CD4-positive, alpha-beta T cell treated with Interleukin-6 for 4 hours (primary cell): ENCODE data around the gene ADORA2B.
"Not testable (repeated sequence)": the region's sequence is repeated elsewhere in the genome, so short reads cannot be mapped to it uniquely, and the experiment has no call there.

Source experiments
- DNase-seq: peaks from one replicate; pipeline ENCODE4 v3.0.0-alpha.2; 2020; ENCODE audit warnings: mixed read lengths

ADORA2B gene

DNA sequence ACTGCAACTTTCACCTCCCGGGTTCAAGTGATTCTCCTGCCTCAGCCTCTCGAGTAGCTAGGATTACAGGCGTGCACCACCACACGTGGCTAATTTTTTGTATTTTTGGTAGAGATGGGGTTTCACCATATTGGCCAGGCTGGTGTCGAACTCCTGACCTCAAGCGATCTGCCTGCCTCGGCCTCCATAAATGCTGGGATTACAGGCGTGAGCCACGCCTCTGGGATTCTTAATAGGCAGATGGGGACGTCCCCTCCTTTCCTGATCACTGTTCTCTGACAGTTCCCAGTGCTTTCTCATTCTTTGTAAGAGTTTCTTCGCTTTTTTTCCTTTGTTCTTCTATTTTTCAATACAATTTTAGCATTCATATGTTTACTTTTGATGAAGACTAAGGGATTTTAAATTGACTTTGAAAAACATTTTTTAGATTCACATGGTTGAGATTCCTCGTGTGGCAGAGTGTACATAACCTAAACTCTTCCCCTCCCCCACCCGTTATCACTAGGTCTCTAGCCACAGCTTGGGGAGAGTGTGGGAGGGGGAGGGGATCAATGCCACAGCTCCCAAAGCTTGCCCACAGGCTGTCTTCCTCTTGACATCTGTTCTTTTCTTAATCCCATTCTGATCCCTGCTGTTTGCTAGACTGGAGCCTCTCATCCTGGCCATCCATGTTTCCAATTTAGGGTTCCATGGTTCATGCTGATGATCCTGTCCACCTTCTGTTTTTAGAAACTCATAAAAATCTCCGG, 11.0 kb downstream of the ADORA2B start:
- DNase-seq, result no peak

DNA sequence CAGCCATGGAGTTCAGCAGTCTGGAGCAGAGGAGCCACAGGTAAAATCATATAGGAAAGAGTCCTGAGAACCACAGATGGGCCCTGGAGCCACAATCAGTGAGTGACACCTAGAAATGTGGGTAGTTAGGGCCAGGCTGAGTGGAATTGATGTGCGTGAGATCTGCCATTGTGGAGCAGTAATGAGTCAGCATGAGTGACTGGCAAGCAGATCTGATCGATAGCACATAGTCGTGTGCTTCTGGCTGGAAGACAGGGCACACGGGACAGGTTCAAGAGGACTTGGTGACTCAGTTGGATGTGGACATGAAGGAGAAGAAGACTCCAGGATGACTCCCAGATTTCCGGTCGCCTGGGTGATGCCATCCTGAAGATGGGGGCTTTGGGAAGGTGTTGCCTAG, 12.3 kb downstream of the ADORA2B start:
- peak; percentile 20 for DNase-seq

DNA sequence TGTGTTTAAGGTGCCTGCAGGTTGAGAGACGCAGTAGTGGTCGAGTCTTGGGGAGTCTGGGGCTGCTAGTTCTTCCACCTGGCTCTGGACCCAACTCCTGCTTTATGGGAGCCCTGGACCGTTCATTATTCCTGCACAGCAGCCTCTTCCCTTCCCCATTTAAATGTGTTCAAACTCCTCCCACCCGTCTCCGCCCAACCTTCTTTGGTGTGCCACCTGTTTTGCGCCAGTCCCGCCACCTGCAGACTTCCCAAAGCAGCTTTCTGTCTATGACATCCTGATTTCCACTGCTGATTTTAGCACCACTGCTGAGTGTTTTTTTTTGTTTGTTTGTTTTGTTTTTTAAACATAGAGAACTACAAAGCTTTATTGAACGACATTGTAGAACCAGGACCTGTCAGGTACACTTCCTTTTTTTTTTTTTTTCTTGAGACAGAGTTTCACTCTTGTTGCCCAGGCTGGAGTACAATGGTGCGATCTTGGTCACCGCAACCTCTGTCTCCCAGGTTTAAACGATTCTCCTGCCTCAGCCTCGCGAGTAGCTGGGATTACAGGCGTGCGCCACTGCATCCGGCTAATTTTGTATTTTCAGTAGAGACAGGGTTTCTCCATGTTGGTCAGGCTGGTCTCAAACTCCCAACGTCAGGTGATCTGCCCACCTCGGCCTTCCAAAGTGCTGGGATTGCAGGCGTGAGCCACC, 12.8 kb downstream of the ADORA2B start:
- DNase-seq, result no peak

DNA sequence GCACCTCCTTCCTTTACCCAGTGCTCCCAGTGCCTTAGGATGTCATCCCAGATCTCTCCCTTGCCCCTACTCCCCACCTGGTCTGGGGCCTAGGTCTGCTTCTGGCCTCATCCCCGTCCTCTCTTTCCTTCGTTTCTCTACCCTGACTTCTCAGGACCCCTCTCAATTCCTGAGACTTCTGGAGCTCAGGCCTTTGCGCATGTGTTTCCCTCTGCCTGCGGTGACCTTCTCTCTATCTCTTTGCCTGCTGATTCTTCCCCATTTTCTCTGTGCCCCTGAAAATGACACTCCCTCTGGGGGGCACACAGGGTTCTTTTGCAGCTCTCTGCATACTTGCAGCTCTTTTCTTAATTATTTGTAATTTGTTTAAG, 13.5 kb downstream of the ADORA2B start:
- DNase-seq, result no peak

DNA sequence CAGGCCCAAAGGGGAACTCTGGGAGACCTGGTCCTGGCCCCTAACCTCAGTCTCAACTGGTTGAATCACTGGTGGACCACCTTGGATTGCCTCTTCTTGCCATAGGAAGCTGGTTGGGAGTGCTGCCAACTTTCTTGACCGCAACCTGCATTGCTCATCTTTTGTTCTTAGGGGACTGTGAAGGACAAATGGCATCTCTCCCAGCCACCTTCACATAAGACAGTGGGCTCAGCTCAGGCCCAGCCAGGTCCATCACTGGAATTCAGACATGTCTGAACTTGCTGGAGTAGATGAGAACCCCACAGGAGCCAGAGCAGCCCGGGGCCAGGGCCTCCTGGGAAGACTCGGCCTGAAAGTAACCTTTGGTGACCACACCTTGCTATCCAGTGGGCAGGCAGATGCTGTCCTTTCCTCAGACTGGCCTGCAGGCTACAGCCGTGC, 18.8 kb downstream of the ADORA2B start:
- DNase-seq, result no peak

DNA sequence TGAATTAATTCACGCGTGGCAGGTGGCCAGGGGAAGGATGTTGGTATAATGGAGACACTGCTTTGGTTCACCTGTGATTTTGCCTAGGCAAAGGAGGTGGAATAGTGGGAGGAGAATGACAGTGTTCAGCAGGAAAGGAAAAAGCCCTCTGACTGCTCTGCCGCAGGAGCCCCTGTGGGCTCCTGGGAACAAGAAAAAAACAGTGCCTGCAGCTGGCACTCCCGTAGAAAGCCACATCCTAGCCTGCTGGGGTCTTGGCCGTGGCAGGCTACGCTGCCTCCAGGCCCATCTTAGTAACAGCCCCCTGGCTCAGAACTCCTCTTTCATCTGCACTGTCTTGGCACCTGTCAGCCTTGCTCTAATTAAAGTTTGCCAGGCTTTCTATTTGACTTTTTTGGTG, 20.6 kb downstream of the ADORA2B start:
- DNase-seq, result no peak

DNA sequence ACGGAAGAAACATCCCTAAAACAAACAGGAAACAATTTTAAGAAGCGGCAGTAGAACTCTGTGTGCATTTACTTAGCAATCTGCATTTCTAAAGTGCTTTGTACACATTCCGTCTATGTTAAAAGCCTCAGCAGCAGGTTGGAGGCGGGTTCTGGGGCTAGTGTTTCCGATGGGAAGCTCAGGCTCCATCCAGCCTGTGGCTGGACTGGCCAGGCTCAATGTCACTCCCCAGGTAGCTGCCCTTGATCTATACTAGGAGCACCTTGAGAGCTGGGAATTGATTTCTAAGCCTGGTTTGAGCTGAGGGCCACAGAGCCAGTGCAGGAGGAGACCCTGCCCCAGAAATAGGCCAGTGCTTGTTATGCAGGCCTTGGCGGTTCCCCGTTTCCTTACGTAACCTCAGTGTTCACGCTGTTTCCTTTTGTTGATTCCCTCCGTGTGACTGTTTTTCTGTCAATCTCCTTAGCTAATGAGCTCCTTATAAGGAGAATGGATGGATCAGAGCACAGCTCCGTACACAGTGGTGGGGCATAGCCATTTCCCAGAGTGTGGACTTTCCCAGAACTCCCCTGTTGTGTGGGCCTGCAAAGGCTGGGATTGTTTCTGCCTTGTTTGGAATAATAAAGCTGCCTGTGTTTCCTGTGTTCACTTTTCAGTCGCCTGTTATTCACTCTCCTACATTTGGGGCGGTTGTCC, 21.4 kb downstream of the ADORA2B start:
- no peak for DNase-seq

DNA sequence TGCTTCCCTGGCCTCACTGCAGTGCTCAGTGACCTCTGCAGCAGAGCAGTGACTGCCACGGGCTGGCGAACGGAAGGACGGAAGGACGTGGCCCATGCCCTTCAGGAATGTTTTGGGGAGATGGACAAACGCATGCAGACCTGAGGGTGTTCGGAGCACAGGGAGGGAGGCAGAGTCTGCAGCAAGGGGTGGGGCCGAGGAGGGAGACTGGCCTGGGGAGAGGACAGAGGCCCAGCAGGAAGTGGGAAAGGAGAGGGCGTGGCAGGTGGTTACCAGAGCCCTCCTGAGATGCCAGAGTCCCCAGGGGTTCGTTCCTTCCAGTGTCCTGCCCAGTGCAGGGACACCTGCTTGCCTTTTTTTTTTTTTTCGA, 21.9 kb downstream of the ADORA2B start:
- DNase-seq, result no peak

DNA sequence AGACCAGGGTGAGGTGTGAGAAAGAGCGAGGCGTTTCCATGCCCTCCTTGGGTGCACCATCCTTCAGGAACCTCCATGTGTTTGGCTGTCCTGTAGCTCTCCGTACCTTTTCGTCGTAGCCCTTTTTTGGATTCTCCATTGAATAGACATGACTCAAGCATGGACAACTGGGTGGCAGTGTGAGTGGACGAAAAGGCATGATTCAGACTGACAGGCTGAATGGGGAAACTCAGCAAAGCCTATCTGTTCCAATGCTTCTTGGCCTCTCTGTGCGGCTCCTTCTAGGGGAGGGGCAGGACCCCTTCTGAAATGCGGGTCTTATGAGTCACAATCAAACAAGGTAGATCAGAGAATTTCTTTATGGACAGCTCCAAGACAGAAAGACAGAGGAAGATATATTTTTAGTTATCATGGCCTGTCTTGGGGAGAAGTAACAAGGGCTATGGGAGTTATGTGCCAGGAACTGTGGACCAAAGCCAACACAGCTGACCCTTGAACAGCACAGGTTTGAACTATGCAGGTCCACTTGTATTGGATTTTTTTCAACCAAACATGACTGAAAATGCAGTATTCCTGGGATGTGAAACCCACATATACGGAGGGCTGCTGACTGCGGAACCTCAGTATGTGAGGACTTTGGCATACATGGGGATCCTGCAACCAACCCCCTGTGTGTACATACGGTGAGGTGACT, 22.9 kb downstream of the ADORA2B start:
- no peak for DNase-seq

DNA sequence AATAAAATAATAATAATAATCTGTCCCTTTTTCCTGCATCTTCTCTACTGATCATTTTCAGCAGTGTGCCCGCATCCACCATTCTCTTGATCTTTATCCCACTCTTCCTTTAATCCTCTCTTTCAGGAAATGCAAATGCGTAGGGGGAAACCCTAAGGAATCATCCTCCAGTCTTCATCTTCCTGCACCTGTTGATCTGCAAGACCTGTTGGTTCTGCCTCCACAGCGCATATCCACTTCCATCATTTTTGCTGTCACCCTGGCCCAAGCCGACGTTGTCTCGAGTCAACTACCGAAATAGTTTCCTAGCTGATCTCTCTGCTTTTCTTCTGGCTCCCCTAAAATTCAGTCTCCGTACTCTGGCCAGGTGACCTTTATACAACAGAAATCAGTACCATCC, 24.5 kb downstream of the ADORA2B start:
- no peak for DNase-seq

DNA sequence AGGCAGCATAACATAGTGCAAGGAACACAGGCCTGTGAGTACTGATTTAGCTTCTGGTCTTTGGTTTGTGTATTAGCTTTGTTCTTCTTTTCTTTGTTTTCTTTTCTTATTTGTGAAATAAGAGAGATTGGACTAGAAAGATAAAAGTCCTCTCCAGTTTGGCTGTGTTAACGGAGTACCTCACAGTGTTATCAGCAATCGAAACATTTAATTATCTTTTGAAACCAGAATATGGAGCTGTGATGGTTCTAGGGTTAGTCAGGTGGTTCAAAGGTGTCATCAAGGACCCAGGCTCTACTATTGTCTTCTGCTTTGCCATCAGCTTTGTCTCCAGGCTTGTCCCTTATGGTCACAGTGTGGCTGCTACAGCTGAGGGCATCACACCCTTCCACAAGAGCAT, 25.6 kb downstream of the ADORA2B start:
- no peak for DNase-seq

DNA sequence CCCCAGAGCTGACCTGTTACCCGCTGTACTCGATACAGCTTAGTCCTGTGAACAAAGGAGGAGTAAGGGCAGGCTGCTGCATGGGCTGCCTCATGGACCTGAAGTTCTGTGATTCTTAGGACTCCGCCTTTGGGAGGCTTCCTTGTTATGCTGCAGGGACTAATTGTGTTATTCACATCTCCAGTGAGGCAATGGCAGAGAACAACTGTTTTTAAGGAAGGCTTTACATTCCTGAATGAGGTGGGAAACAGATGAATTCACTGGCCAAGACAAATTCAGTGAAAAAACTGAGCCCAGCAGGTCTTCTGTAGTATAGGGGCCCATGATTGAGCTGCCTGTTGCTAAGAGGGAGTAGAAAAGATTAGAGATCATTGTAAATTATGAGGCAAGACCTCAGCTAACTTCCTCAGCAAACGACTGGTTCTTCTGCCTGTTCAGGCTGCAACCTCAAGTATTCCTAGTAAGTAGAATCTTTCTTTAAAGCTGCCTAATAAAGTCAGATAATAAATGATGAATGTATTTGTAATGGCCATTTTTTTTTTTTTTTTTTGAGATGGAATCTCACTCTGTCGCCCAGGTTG, 26.3 kb downstream of the ADORA2B start:
- no peak for DNase-seq

DNA sequence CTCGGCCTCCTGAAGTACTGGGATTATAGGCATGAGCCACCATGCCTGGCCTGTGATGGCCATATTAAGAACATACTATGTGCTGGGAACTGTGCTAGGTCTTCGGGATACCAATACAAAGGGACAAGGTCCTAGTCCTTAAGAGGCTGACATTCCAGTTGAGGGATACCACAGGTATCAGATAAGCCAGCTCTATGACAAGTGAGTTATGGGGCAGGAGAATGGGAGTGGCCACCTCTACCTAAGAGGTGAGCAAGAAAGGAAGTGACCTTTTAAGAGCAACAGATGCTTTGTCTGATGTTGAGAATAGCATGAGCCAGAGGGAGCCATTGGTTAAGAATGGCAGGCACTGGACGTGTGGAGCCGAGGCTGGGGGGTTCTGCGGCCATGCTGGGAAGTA, 27.0 kb downstream of the ADORA2B start:
- DNase-seq, result no peak

DNA sequence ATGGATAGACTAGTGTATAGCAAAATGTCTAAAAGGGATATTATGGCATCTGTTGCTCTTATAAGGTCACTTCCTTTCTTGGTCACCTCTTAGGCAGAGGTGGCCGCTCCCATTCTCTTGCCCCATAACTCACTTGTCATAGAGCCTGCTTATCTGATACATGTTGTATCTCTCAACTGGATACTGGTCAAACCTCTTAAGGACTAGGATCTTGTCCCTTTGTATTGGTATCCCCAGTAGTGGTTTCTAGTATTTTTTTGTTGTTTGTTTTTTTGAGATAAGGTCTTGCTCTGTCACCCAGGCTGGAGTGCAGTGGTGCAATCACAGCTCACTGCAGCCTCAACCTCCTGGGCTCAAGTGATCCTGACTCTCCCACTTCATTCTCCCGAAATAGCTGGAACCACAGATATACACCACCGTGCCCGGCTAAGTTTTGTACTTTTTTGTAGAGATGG, 27.6 kb downstream of the ADORA2B start:
- no peak for DNase-seq

DNA sequence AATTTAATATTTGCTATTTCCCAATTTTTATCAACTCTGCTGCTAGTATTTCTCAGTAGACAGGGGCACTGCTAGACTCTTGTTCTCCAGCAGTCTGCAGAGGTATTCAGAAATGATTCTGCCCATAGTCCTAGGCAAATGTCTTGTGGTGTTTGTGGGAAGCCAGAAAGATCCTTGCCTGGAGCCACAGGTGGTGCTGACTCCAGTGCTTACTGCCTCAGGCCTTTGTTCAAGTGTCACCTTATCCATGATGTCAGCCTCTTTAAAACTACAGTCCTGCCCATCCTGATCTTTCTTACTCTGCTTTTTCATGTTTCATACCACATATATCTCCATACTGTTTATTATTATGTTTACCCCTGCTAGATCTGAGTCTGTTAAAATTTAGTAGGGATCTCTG, 28.1 kb downstream of the ADORA2B start:
- DNase-seq, result no peak

DNA sequence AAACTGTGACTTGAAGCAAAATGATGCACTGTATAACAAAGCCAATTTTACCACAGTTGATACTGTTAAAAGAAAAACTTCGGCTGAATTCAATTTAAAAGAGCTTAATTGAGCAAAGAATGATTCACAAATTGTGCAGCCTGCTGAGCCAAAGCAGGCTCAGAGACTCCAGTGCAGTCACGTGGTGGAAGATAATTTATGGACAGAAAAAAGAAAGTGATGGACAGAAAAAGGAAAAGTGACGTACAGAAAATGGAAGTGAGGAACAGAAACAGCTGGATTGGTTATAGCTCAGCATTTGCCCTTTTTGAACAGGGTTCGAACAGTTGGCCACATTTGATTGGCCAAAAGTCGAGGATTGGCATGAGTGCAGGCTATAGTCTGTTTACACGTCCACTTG, 28.9 kb downstream of the ADORA2B start:
- DNase-seq, result no peak

DNA sequence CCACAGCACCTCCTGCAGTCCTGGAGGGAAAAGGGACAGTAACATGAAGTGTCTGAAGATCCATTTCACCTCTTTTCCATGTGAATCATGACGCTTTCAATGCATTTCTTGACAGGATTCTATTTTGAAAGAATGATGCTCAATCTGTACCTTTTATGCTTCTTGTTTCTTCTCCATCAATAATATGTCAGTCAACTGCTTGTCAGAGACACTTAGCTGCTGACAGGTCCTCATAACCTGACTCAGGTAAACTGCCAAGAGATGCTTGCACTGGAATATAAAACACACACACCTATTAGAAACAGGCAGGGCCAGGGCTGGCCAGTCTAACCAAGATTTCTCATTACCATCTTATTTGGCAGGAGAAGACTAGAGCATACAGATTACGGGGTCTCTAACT, 33.0 kb downstream of the ADORA2B start:
- DNase-seq, result no peak

DNA sequence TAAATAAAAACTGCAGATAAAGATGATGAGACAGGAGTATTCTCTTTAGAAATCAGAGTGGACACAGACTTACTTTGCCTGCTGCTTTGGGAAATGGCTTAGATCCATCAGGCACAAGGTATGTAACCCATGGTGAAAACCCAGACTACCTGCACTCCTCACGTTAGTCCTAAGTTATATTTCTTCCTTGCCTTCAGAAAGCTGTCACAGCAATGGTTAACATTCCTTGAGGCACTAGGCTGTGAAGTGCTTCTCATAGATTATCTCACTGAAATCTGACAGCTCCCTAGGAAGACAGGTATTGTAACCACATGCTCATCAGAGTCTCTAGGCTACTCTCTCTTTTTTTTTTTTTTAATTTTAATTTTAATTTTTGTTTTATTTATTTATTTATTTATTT, 33.7 kb downstream of the ADORA2B start:
- no peak for DNase-seq

DNA sequence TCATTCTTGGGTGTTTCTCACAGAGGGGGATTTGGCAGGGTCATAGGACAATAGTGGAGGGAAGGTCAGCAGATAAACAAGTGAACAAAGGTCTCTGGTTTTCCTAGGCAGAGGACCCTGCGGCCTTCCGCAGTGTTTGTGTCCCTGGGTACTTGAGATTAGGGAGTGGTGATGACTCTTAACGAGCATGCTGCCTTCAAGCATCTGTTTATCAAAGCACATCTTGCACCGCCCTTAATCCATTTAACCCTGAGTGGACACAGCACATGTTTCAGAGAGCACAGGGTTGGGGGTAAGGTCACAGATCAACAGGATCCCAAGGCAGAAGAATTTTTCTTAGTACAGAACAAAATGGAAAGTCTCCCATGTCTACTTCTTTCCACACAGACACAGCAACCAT, 34.1 kb downstream of the ADORA2B start:
- not testable (repeated sequence) for DNase-seq

DNA sequence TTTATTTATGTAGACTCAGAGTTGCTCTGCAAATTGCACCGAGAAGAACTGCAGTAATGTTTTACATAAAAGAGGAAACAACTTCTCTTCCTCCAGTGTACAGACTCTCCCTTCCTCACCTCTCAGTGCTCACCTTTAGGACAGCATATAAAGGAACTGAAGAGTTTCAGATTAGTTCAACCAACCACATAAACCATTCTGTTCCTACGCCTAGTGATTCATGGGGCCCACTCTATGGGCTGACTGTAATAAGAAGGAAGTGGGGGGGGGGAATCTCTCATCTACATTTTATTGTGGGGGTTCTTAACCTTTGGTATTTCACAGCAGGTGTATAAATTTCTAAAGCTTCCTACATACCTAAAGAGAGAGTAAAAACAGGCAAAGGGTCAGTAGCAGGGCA, 36.3 kb downstream of the ADORA2B start:
- no peak for DNase-seq

DNA sequence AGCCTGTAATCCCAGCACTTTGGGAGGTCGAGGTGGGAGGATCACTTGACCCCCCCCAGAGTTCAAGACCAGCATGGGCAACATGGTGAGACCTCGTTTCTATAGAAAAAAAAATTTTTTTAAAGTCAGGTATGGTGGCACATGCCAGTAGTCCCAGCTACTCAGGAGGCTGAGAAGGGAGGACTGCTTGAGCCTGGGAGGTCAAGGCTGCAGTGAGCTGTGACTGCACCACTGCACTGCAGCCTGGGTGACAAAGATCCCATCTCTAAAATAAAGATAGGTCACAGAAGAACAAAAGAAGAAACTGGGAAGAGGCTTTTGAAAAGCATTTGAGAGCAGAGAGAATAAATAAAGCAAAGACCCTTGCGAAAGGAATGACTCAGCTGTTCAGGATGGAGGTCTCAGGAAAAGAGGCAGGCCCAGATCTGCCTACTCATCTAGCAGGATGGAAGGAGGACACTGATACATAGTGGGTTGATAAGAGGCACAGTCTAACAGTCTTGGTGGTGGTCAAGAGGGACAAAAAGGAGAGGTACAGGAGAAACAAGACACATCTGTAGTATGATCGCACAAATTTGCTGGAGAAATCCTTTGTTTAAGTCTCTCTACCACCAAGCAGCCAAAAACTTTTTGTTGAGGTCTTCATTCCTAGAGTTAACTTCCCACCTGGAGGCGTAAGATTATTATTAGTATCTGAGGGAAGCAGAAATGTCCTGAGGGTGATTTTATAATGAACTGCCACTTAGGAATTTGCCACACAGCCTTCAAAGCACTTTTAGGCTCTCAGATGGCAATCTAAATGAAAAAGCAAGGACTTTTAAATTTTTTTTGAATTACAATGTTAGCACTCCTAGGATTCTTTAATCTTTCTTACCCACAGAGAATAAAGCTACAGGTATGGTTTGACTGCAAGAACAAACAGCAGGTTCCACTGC, 37.0 kb downstream of the ADORA2B start:
- DNase-seq, result no peak

DNA sequence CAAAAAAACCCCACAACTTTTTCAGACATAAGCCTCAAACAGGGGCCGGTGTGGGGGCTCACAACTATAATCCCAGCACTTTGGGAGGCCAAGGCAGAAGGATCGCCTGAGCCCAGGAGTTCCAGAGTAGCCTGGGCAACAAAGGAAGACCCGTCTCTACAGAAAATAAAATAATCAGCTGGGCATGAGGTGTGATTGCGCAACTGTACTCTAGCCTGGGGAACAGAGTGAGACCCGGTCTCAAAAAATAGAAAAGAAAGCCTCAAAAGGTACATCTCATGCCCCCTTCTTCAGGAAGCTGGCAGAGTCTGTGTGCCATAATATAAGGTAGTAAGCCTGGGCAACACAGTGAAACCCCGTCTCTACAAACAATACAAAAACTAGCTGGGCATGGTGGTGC, 51.4 kb downstream of the ADORA2B start:
- no peak for DNase-seq
